SK-N-SH (cell line): Measurements from ENCODE around the gene MRPL36. TPM values are rescaled to one million over a fixed set of nuclear protein-coding genes. Genes with fewer than 3 reads are reported as not detected.

Experiments
- CTCF ChIA-PET: fragments of 300-600, 350-600 bp; formaldehyde crosslinking; extraction: SDS; loops from one replicate; lab custom pipeline; 2021; lab: Yijun Ruan, JAX
- POLR2A ChIA-PET: fragments of 350-600 bp; sonication (Branson Sonifier 250); formaldehyde crosslinking; extraction: SDS; loops from one replicate; lab custom pipeline; 2020; ENCODE audit warnings: antibody characterized with exemption, inconsistent platforms; lab: Yijun Ruan, JAX
- DNase-seq: peaks from one replicate; pipeline ENCODE4 v3.0.0; 2012
- H2AFZ ChIP-seq: fragments of 200-600 bp; sonication (generic); 2 replicates; pipeline ENCODE4 v1.8.1; 2016; ENCODE audit warnings: antibody characterized with exemption, mild to moderate bottlenecking, low read depth
- H3F3A ChIP-seq: fragments of 200-600 bp; sonication (generic); replicated peaks from 2 replicates; pipeline ENCODE3; 2016; ENCODE audit warnings: antibody characterized with exemption, mild to moderate bottlenecking; ENCODE audit not compliant: insufficient read depth
- H3K27ac ChIP-seq, 2 experiments: fragments of 200-500 bp in 1 of 2; fragments of 200-600 bp in 1 of 2; sonication (Bioruptor generic) in 1 of 2; sonication (generic), shearing (Covaris generic) in 1 of 2; 2 replicates each; pipeline versions ENCODE4 v1.5.1 to v1.6.1; 2014 to 2016; ENCODE audit warnings: low read depth in 2 of 2, inconsistent platforms in 1 of 2, low read length in 1 of 2, mild to moderate bottlenecking in 1 of 2, mixed read lengths in 1 of 2
- H3K27me3 ChIP-seq: fragments of 200-600 bp; sonication (generic), shearing (Covaris generic); 2 replicates; pipeline ENCODE4 v1.6.1; 2016; ENCODE audit warnings: mixed run types; ENCODE audit not compliant: insufficient read depth
- H3K36me3 ChIP-seq, 2 experiments: fragments of 200-500 bp in 1 of 2; fragments of 200-600 bp in 1 of 2; sonication (Bioruptor generic) in 1 of 2; sonication (generic) in 1 of 2; replicated peaks in 1 of 2; 2 replicates each; pipeline versions ENCODE3 to v1.5.1; 2014 to 2016; ENCODE audit warnings: low read length in 1 of 2, mild to moderate bottlenecking in 1 of 2; ENCODE audit not compliant: insufficient read depth in 2 of 2, control insufficient read depth in 1 of 2
- H3K4me1 ChIP-seq, 2 experiments: fragments of 200-500 bp in 1 of 2; fragments of 200-600 bp in 1 of 2; sonication (Bioruptor generic) in 1 of 2; sonication (generic), shearing (Covaris generic) in 1 of 2; 2 replicates each; pipeline versions ENCODE4 v1.5.1 to v1.6.1; 2014 to 2016; ENCODE audit warnings: low read depth in 1 of 2, low read length in 1 of 2, mixed run types in 1 of 2; ENCODE audit not compliant: insufficient read depth in 2 of 2, control insufficient read depth in 1 of 2
- H3K4me2 ChIP-seq: fragments of 200-600 bp; sonication (generic), shearing (Covaris generic); 2 replicates; pipeline ENCODE4 v1.6.1; 2017; ENCODE audit warnings: mixed run types
- H3K4me3 ChIP-seq, 2 experiments: fragments of 200-500 bp in 1 of 2; fragments of 200-600 bp in 1 of 2; sonication (Bioruptor generic) in 1 of 2; sonication (generic), shearing (Covaris generic) in 1 of 2; 2 replicates each; pipeline versions ENCODE4 v1.5.1 to v1.8.1; 2014 to 2016; ENCODE audit warnings: low read depth in 2 of 2, inconsistent platforms in 1 of 2, low read length in 1 of 2, mild to moderate bottlenecking in 1 of 2, mixed read lengths in 1 of 2, moderate library complexity in 1 of 2
- H3K79me2 ChIP-seq: fragments of 200-600 bp; sonication (generic); 2 replicates; pipeline ENCODE4 v1.8.1; 2017; ENCODE audit warnings: mild to moderate bottlenecking; ENCODE audit not compliant: insufficient read depth
- H3K9ac ChIP-seq: fragments of 200-600 bp; sonication (generic); 2 replicates; pipeline ENCODE4 v1.6.1; 2017; ENCODE audit warnings: mixed run types
- H3K9me2 ChIP-seq: fragments of 200-600 bp; sonication (generic); 2 replicates; pipeline ENCODE4 v1.6.1; 2017; ENCODE audit warnings: mixed run types
- H3K9me3 ChIP-seq: fragments of 200-600 bp; sonication (generic); 2 replicates; pipeline ENCODE4 v1.6.1; 2017; ENCODE audit warnings: mixed run types, mild to moderate bottlenecking, moderate library complexity
- H4K20me1 ChIP-seq: fragments of 200-600 bp; sonication (generic); 2 replicates; pipeline ENCODE4 v1.6.1; 2017; ENCODE audit warnings: mild to moderate bottlenecking, mixed run types; ENCODE audit not compliant: insufficient read depth
- CHD2 ChIP-seq: fragments of 150-350 bp; IDR thresholded peaks from 2 replicates; pipeline ENCODE4 v1.6.1; 2018; ENCODE audit warnings: low read length; ENCODE audit not compliant: partially characterized antibody
- EP300 ChIP-seq, 2 experiments: IDR thresholded peaks; 2 replicates each; pipeline versions ENCODE4 v1.4.0 to v1.6.1; 2012; ENCODE audit warnings: borderline replicate concordance in 1 of 2, low read depth in 1 of 2, low read length in 1 of 2
- FOXJ3 ChIP-seq: sonication (generic); formaldehyde crosslinking; IDR thresholded peaks from 2 replicates; pipeline ENCODE4 v1.5.1; 2020; ENCODE audit warnings: mild to moderate bottlenecking, missing genetic modification reagents
- FOXM1 ChIP-seq: IDR thresholded peaks from 2 replicates; pipeline ENCODE4 v1.4.0; 2012; ENCODE audit warnings: low read depth, mild to moderate bottlenecking
- JUND ChIP-seq: IDR thresholded peaks from 2 replicates; pipeline ENCODE4 v1.4.0; 2012
- MEF2A ChIP-seq: IDR thresholded peaks from 2 replicates; pipeline ENCODE4 v1.4.0; 2012; ENCODE audit warnings: low read depth, borderline replicate concordance
- MXI1 ChIP-seq: IDR thresholded peaks from 2 replicates; pipeline ENCODE4 v1.6.1; 2012; ENCODE audit warnings: mild to moderate bottlenecking, low read depth, low read length, improper control_type of control experiment
- NRF1 ChIP-seq: IDR thresholded peaks from 2 replicates; pipeline ENCODE4 v1.6.1; 2012; ENCODE audit warnings: low read depth, mild to moderate bottlenecking, low read length
- PBX3 ChIP-seq: IDR thresholded peaks from 2 replicates; pipeline ENCODE4; 2012
- POLR2AphosphoS5 ChIP-seq: IDR thresholded peaks from 2 replicates; pipeline ENCODE4 v1.6.1; 2012; ENCODE audit warnings: low read depth, low read length
- RAD21 ChIP-seq: IDR thresholded peaks from 2 replicates; pipeline ENCODE4 v1.6.1; 2012; ENCODE audit warnings: mild to moderate bottlenecking, low read length
- RFX5 ChIP-seq: IDR thresholded peaks from 2 replicates; pipeline ENCODE4 v1.6.1; 2012; ENCODE audit warnings: mild to moderate bottlenecking, improper control_type of control experiment, low read length
- RXRA ChIP-seq: IDR thresholded peaks from 2 replicates; pipeline ENCODE4 v1.4.0; 2012; ENCODE audit warnings: low read depth, mild to moderate bottlenecking, borderline replicate concordance
- SIN3A ChIP-seq: IDR thresholded peaks from 2 replicates; pipeline ENCODE4 v1.6.1; 2012; ENCODE audit warnings: low read depth, mild to moderate bottlenecking, low read length, moderate library complexity, borderline replicate concordance
- SMC3 ChIP-seq: IDR thresholded peaks from 2 replicates; pipeline ENCODE4 v1.6.1; 2012; ENCODE audit warnings: low read depth, low read length, improper control_type of control experiment
- TAF1 ChIP-seq: IDR thresholded peaks from 2 replicates; pipeline ENCODE4 v1.6.1; 2012; ENCODE audit warnings: low read depth, mild to moderate bottlenecking, low read length, moderate library complexity, borderline replicate concordance
- TCF12 ChIP-seq: IDR thresholded peaks from 2 replicates; pipeline ENCODE4 v1.4.0; 2012
- USF1 ChIP-seq: IDR thresholded peaks from 2 replicates; pipeline ENCODE4 v1.4.0; 2012; ENCODE audit warnings: low read depth, borderline replicate concordance
- USF2 ChIP-seq: fragments of 150-350 bp; IDR thresholded peaks from 2 replicates; pipeline ENCODE4 v1.6.1; 2017; ENCODE audit warnings: antibody characterized with exemption, low read length, low read depth, borderline replicate concordance
- YY1 ChIP-seq: IDR thresholded peaks from 2 replicates; pipeline ENCODE4 v1.4.0; 2012; ENCODE audit warnings: low read depth, mild to moderate bottlenecking
- WGBS: methylation state at CpG from one replicate; pipeline ENCODE4 v1.1.6; 2017; ENCODE audit warnings: low lambda C conversion rate; 5-methylcytosine and 5-hydroxymethylcytosine counted together
- polyA plus RNA-seq, 3 experiments: library from polyadenylated mRNA; depleted of rRNA; stranded (reverse); fragments of >200 nt; gene quantifications; 2 replicates each; pipeline ENCODE4 v1.2.3, GENCODE V29; 2012

MRPL36 gene
- polyA plus RNA-seq, 1 of the 3 experiments (the other 2 are of a cell fraction), result 78.4 TPM

GRCh38 chr5:1788828-1789227, 10.8 kb downstream of the MRPL36 start:
- Histone ChIP-seq H3K27ac (no peak overlapping the region), H3F3A (peaks cover 18% of the 10 kb centered on the region), H3K9me3 (no peaks in the 10 kb centered on the region), H4K20me1 (no peaks in the 10 kb centered on the region), H3K4me3 (no peak overlapping the region), H3K4me1 (peaks cover 0 to 5% of the 10 kb centered on the region in 2 experiments; a peak in 1 of 4 replicates), H3K9me2 (no peaks in the 10 kb centered on the region), H2AFZ (peak overlapping the region; percentile 56; the same call in 1 of the 2 replicates), H3K9ac (no peak overlapping the region), H3K27me3 (peaks cover 6% of the 10 kb centered on the region), H3K79me2 (no peaks in the 10 kb centered on the region), H3K4me2 (peak overlapping the region; percentile 64; the same call in 1 of the 2 replicates), H3K36me3 (no peaks in the 10 kb centered on the region)
- TF ChIP-seq CHD2, result no peak
- TF ChIP-seq USF2, result no peak
- TF ChIP-seq PBX3, result no peak
- TF ChIP-seq RFX5, result no peak
- no peak for TF ChIP-seq POLR2AphosphoS5
- TF ChIP-seq NRF1, result no peak
- TF ChIP-seq EP300 (IDR thresholded peaks at IDR 0.05; ENCODE audit: borderline replicate concordance in 1 of 2, low read depth in 1 of 2, low read length in 1 of 2), result no peak
- no peak for TF ChIP-seq TAF1
- no peak for TF ChIP-seq SMC3
- POLR2A ChIA-PET, result no interaction called here
- DNase-seq, result no peak
- WGBS, result 57% methylated on average over 14 of the region's 15 CpGs
- CTCF ChIA-PET, result no interaction called here

GRCh38 chr5:1788200-1788599, 11.4 kb downstream of the MRPL36 start:
- peaks cover 18% of the 10 kb centered on the region for H3F3A ChIP-seq
- no peak overlapping the region for H3K4me2 ChIP-seq
- no peak overlapping the region for H2AFZ ChIP-seq
- H3K4me1 ChIP-seq, result peaks cover 0 to 4% of the 10 kb centered on the region in 2 experiments; a peak in 1 of 4 replicates
- WGBS, result 70% methylated on average over 7 of the region's 7 CpGs
- H3K9me2 ChIP-seq, result no peaks in the 10 kb centered on the region
- DNase-seq, result no peak
- H3K4me3 ChIP-seq, result no peak overlapping the region
- H4K20me1 ChIP-seq, result no peaks in the 10 kb centered on the region
- ChIA-PET CTCF (no interaction called here), POLR2A (no interaction called here)
- H3K79me2 ChIP-seq, result no peaks in the 10 kb centered on the region
- H3K9me3 ChIP-seq, result no peaks in the 10 kb centered on the region
- H3K9ac ChIP-seq, result no peak overlapping the region
- no peaks in the 10 kb centered on the region for H3K36me3 ChIP-seq
- H3K27me3 ChIP-seq, result peaks cover 12% of the 10 kb centered on the region
- no peak overlapping the region for H3K27ac ChIP-seq
- no peak for TF ChIP-seq RXRA
- TF ChIP-seq MXI1, result no peak
- TF ChIP-seq FOXM1, result no peak
- TF ChIP-seq RAD21, result no peak
- TF ChIP-seq SMC3, result no peak
- TF ChIP-seq POLR2AphosphoS5, result no peak
- no peak for TF ChIP-seq YY1
- no peak for TF ChIP-seq TCF12
- no peak for TF ChIP-seq MEF2A
- no peak for TF ChIP-seq JUND
- TF ChIP-seq SIN3A, result no peak
- no peak for TF ChIP-seq PBX3
- no peak for TF ChIP-seq CHD2
- TF ChIP-seq FOXJ3, result no peak
- no peak for TF ChIP-seq USF1
- no peak for TF ChIP-seq USF2
- TF ChIP-seq RFX5, result no peak
